IMR-90 (cell line): Measurements from ENCODE around the gene SLC6A13.

ENCODE experiments used
- CTCF ChIP-seq: conservative IDR thresholded peaks from 2 replicates; pipeline ENCODE4 v1.5.1; 2012; ENCODE audit warnings: mild to moderate bottlenecking, low read depth, low read length, improper control_type of control experiment
- MXI1 ChIP-seq: IDR thresholded peaks from 2 replicates; pipeline ENCODE4 v1.6.1; 2012; ENCODE audit warnings: low read depth, mild to moderate bottlenecking, low read length, moderate library complexity, borderline replicate concordance
- NFE2L2 ChIP-seq: fragments of 150-350 bp; IDR thresholded peaks from 2 replicates; pipeline ENCODE4 v1.6.1; 2016; ENCODE audit warnings: low read depth, mild to moderate bottlenecking, low read length
- POLR2A ChIP-seq: IDR thresholded peaks from 2 replicates; pipeline ENCODE4 v1.6.1; 2012; ENCODE audit warnings: mild to moderate bottlenecking, low read depth, low read length
- RAD21 ChIP-seq: IDR thresholded peaks from 2 replicates; pipeline ENCODE4 v1.6.1; 2012; ENCODE audit warnings: low read length, improper control_type of control experiment

DNA sequence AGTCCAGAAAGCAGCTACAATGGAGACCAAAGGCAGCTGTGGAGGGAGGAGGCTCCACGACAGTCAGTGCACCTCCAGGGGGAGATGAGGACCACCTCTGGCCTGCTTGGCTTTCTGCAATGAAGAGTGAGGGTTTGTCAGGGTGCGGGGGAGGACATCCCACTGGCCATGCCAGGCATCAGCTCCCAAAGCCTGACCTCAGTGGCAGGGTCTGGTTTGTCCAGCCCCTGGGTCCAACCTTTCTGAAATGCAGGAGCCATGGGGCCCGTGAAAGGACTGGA lies 83.9 kb downstream of the SLC6A13 start:
- TF ChIP-seq CTCF (no peak), NFE2L2 (no peak), POLR2A (no peak), MXI1 (no peak), RAD21 (no peak)
